ENCODE measurements around the gene STPG3.

Gene STPG3

GRCh38 chr9:137299938-137300337, 48.9 kb downstream of the STPG3 start:
- H3K36me3 Mint-ChIP-seq (ENCODE audit: low read depth) = no peaks in the 10 kb centered on the region

GRCh38 chr9:137300567-137301080, 49.5 kb downstream of the STPG3 start:
- peaks cover 30% of the 10 kb centered on the region for H3K27me3 Mint-ChIP-seq (ENCODE audit: low read depth)
- H3K9me3 Mint-ChIP-seq = no peaks in the 10 kb centered on the region
- H3K27ac Mint-ChIP-seq = peak overlapping the region; percentile 64 to 96 (median 83)
- H3K36me3 Mint-ChIP-seq (ENCODE audit: low read depth) = no peaks in the 10 kb centered on the region
- H3K4me3 Mint-ChIP-seq = peak overlapping the region; percentile 89 to 97 (median 96)
- H3K4me1 Mint-ChIP-seq = peaks cover 22% of the 10 kb centered on the region
- no peak for TF ChIP-seq CTCF (IDR thresholded peaks at IDR 0.05; ENCODE audit: unreplicated experiment in 3 of 3)

More at GRCh38 chr9:137299938-137300337, 48.9 kb downstream of the STPG3 start:
- Mint-ChIP-seq H3K9me3 (no peaks in the 10 kb centered on the region), H3K4me1 (peaks cover 22% of the 10 kb centered on the region), H3K27me3 (ENCODE audit: low read depth) (peaks cover 30% of the 10 kb centered on the region), H3K4me3 (peak overlapping the region; percentile 82 to 87 (median 86)), H3K27ac (peak overlapping the region in 2 of 3 experiments; percentile 61 to 73)
- no peak for TF ChIP-seq CTCF (IDR thresholded peaks at IDR 0.05; ENCODE audit: unreplicated experiment in 3 of 3)

GRCh38 chr9:137301081-137301947, 50.2 kb downstream of the STPG3 start:
- TF ChIP-seq CTCF (IDR thresholded peaks at IDR 0.05; ENCODE audit: unreplicated experiment in 3 of 3) = peak in 1 of 3 experiments; percentile 33
- peaks cover 26% of the 10 kb centered on the region for H3K27me3 Mint-ChIP-seq (ENCODE audit: low read depth)

GRCh38 chr9:137302118-137302448, 51.0 kb downstream of the STPG3 start, which contains the start of gene NRARP:
Gene NRARP (minus strand): TSS chr9:137302271. CDS start chr9:137301928, 343 bp downstream.
- TF ChIP-seq CTCF (IDR thresholded peaks at IDR 0.05; ENCODE audit: unreplicated experiment in 3 of 3) = no peak
- H3K9me3 Mint-ChIP-seq = no peaks in the 10 kb centered on the region
- H3K4me1 Mint-ChIP-seq = peaks cover 16% of the 10 kb centered on the region
- H3K4me3 Mint-ChIP-seq = peak within 1 kb of the TSS; percentile 89 to 97 (median 96)
- peaks cover 21% of the 10 kb centered on the region for H3K27me3 Mint-ChIP-seq (ENCODE audit: low read depth)
- peak within 1 kb of the TSS; percentile 81 to 90 (median 89) for H3K27ac Mint-ChIP-seq
- H3K36me3 Mint-ChIP-seq (ENCODE audit: low read depth) = no peaks in the 10 kb centered on the region

More at GRCh38 chr9:137301081-137301947, 50.2 kb downstream of the STPG3 start:
- H3K4me3 Mint-ChIP-seq = peak overlapping the region; percentile 89 to 97 (median 96)
- H3K4me1 Mint-ChIP-seq = peaks cover 22% of the 10 kb centered on the region
- H3K36me3 Mint-ChIP-seq (ENCODE audit: low read depth) = no peaks in the 10 kb centered on the region
- H3K27ac Mint-ChIP-seq = peak overlapping the region; percentile 64 to 96 (median 83)
- H3K9me3 Mint-ChIP-seq = no peaks in the 10 kb centered on the region

- Mint-ChIP-seq H3K4me3 (peak overlapping the region; percentile 64 to 81 (median 79)), H3K27me3 (ENCODE audit: low read depth) (peaks cover 21% of the 10 kb centered on the region)
Measured at GRCh38 chr9:137302449-137303150, 51.5 kb downstream of the STPG3 start.

More at GRCh38 chr9:137302449-137303150, 51.5 kb downstream of the STPG3 start:
- peak overlapping the region; percentile 81 to 90 (median 89) for H3K27ac Mint-ChIP-seq
- TF ChIP-seq CTCF (IDR thresholded peaks at IDR 0.05; ENCODE audit: unreplicated experiment in 3 of 3) = peak; percentile 53 to 71 (median 63)
- H3K4me1 Mint-ChIP-seq = peaks cover 16% of the 10 kb centered on the region
- no peaks in the 10 kb centered on the region for H3K9me3 Mint-ChIP-seq
- H3K36me3 Mint-ChIP-seq (ENCODE audit: low read depth) = no peaks in the 10 kb centered on the region

Measured in nephron (organoid).